ENCODE data around the gene IL4R.

DNA sequence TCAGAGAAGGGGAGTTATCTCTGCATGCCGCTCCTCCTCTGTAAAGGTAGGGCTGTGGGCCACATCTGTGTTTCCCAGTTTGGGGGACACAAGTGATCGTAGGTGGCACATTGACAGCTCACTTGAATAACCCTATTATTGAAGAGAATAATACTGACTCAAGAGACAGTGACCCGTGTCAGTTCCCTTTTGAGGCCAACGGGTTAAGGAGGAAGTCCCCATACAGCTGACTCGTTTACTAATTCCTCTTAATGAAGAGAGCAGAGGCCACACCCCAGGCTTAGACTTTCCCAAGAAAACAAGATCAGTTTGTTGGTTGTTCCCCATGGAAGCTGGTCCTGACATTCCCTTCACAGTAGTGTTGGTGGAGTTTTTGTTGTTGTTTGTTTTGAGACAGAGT is 33.0 kb downstream of the IL4R start:
- TF ChIP-seq, protein P1, sequence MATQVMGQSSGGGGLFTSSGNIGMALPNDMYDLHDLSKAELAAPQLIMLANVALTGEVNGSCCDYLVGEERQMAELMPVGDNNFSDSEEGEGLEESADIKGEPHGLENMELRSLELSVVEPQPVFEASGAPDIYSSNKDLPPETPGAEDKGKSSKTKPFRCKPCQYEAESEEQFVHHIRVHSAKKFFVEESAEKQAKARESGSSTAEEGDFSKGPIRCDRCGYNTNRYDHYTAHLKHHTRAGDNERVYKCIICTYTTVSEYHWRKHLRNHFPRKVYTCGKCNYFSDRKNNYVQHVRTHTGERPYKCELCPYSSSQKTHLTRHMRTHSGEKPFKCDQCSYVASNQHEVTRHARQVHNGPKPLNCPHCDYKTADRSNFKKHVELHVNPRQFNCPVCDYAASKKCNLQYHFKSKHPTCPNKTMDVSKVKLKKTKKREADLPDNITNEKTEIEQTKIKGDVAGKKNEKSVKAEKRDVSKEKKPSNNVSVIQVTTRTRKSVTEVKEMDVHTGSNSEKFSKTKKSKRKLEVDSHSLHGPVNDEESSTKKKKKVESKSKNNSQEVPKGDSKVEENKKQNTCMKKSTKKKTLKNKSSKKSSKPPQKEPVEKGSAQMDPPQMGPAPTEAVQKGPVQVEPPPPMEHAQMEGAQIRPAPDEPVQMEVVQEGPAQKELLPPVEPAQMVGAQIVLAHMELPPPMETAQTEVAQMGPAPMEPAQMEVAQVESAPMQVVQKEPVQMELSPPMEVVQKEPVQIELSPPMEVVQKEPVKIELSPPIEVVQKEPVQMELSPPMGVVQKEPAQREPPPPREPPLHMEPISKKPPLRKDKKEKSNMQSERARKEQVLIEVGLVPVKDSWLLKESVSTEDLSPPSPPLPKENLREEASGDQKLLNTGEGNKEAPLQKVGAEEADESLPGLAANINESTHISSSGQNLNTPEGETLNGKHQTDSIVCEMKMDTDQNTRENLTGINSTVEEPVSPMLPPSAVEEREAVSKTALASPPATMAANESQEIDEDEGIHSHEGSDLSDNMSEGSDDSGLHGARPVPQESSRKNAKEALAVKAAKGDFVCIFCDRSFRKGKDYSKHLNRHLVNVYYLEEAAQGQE (IDR thresholded peaks at IDR 0.05; ENCODE audit: low read depth, low read length) = no peak
- TF ChIP-seq POLR2AphosphoS2 (IDR thresholded peaks at IDR 0.05; ENCODE audit: low read depth, low read length) (no peak), RCOR1 (conservative IDR thresholded peaks at IDR 0.05; ENCODE audit: low read depth, low read length) (no peak), EZH2 (IDR thresholded peaks at IDR 0.05; ENCODE audit: borderline replicate concordance, control insufficient read depth, low read depth, low read length) (no peak)
- TF ChIP-seq, protein P2, sequence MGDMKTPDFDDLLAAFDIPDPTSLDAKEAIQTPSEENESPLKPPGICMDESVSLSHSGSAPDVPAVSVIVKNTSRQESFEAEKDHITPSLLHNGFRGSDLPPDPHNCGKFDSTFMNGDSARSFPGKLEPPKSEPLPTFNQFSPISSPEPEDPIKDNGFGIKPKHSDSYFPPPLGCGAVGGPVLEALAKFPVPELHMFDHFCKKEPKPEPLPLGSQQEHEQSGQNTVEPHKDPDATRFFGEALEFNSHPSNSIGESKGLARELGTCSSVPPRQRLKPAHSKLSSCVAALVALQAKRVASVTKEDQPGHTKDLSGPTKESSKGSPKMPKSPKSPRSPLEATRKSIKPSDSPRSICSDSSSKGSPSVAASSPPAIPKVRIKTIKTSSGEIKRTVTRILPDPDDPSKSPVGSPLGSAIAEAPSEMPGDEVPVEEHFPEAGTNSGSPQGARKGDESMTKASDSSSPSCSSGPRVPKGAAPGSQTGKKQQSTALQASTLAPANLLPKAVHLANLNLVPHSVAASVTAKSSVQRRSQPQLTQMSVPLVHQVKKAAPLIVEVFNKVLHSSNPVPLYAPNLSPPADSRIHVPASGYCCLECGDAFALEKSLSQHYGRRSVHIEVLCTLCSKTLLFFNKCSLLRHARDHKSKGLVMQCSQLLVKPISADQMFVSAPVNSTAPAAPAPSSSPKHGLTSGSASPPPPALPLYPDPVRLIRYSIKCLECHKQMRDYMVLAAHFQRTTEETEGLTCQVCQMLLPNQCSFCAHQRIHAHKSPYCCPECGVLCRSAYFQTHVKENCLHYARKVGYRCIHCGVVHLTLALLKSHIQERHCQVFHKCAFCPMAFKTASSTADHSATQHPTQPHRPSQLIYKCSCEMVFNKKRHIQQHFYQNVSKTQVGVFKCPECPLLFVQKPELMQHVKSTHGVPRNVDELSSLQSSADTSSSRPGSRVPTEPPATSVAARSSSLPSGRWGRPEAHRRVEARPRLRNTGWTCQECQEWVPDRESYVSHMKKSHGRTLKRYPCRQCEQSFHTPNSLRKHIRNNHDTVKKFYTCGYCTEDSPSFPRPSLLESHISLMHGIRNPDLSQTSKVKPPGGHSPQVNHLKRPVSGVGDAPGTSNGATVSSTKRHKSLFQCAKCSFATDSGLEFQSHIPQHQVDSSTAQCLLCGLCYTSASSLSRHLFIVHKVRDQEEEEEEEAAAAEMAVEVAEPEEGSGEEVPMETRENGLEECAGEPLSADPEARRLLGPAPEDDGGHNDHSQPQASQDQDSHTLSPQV (IDR thresholded peaks at IDR 0.05) = no peak
- TF ChIP-seq, protein P3, sequence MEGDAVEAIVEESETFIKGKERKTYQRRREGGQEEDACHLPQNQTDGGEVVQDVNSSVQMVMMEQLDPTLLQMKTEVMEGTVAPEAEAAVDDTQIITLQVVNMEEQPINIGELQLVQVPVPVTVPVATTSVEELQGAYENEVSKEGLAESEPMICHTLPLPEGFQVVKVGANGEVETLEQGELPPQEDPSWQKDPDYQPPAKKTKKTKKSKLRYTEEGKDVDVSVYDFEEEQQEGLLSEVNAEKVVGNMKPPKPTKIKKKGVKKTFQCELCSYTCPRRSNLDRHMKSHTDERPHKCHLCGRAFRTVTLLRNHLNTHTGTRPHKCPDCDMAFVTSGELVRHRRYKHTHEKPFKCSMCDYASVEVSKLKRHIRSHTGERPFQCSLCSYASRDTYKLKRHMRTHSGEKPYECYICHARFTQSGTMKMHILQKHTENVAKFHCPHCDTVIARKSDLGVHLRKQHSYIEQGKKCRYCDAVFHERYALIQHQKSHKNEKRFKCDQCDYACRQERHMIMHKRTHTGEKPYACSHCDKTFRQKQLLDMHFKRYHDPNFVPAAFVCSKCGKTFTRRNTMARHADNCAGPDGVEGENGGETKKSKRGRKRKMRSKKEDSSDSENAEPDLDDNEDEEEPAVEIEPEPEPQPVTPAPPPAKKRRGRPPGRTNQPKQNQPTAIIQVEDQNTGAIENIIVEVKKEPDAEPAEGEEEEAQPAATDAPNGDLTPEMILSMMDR (IDR thresholded peaks at IDR 0.05 in 2 of 3, conservative IDR thresholded peaks at IDR 0.05 in 1 of 3; ENCODE audit: control insufficient read depth in 2 of 3, extremely low read depth in 1 of 3, insufficient read depth in 1 of 3, low read depth in 3 of 3, low read length in 3 of 3) = no peak
